SKM-1 (cell line): ENCODE results near the gene STAG3.
A peak's percentile ranks its signal among the peaks of the same experiment; 100 is the strongest.

ENCODE experiments used
- DNase-seq: peaks from one replicate; lab custom pipeline; 2025; ENCODE audit not compliant: unreplicated experiment; lab: John Stamatoyannopoulos, UW

Gene STAG3

GRCh38 chr7:100154651-100155491 is 22.8 kb upstream of the STAG3 start:
- DNase-seq = no peak

GRCh38 chr7:100155553-100156317 is 22.0 kb upstream of the STAG3 start:
- DNase-seq = no peak

DNA sequence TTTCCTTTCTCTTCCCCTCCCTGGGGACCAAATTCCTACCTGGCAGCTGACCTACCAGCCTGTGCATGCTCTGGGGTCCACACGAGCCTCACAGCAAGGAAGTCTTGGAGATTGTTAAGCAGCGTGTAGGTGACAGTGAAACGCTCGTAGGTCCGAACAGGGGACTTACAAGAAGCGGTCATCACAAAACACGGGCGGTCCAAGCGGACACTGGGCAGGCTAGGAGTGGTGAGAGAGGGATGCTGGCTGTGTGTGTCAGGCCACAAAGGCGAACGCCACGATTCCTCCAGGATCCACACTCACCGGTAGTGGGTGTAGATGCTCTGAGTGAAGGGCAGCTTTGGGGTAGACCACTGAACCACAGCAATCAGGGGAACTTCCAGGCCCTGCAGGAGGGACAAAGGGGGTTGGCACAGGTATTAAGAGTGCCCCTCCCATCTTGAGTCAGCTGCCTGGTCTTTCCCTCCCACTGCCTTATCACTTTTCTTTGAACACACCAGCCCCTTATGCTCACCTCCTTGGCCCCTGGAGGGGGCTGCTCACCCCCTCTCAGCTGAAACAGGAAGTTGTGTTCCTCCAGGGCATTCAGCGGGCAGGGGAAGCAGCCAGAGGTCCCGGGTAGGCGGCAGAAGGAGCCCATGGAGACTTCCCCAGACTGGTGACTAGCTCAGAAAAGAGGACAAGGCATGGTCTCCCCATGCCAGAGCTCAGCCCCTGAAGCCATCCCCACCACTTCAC is 21.2 kb upstream of the STAG3 start:
- DNase-seq = no peak

DNA sequence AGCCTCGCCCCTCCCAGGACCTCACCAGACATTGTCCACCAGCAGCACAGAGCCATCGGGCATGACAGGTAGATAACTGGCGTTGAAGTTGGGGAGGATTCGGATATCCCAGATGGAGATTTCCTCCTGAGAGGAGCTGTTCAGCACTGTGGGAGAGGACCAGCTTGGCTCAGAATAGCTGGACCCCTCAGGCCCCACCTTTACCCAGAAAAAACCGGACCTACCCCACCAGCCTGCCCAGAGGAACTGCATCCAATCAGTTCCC is 20.7 kb upstream of the STAG3 start:
- DNase-seq = no peak

- no peak for DNase-seq
Measured at GRCh38 chr7:100157334-100158228, 20.1 kb upstream of the STAG3 start.

DNA sequence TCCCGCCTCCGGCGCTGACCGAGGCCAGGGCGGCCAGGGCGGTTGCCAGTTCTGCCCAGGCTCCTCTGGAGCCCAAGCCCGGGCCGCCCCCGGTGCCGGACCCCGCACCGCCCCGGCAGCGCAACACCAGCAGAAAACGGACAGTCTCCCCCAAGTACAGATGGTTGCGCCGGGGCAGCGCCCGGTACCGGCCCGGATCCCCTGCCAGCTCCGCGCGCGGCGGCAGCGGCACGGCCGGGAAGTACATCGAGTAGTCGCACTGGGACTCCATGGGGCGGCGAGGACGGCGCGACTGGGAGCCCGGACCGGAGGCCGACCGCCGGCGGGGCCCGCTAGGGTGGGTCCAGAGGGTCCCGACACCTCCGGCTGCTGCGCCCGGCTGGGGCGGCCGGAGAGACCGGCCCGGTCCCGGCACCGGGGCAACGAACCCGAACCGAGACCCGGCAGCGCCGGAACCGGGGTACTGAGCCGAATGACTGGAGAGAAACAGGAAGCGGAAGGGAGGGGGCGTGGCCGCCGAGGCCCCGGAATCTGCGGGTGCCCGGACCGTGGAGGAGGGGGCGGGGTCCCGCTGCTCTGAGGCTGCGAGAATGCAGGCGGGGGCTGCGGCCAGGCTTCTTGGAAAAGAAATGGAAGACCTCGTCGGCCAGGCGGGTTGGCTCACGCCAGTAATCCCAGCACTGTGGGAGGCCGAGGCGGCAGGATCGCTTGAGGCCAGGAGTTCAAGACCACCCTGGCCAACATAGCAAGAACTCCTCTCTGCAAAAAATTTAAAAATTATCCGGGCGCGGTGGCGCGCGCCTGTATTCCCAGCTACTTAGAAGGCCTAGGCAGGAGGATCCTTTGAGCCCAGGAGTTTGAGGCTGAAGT is 19.3 kb upstream of the STAG3 start, which contains the start of gene TRAPPC14:
Gene TRAPPC14 (minus strand): TSS at position 495 of the 870 bp plus-strand sequence. CDS start 224 bp downstream, at position 271.
- DNase-seq = peak; percentile 71

DNA sequence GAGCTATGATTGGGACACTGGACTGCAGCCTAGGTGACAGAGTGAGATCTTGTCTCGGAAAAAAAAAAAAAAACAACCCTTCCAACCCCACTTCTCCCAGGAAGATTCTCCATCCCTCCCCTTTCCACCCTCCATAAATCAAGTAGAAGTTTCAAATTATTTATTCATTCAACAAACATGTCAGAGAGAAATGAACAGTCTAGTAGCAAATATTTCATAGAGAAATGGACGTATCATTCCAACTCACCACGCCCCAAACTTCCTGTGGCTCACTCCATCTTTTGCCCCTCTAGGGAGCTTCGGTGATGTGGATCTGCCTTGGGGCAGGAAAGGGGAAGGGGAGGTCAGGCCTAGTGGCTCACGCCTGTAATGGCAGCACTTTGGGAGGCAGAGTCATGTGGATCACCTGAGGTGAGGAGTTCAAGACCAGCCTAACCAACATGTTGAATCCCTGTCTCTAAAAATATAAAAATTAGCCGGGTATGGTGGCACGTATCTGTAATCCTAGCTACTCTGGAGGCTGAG is 18.6 kb upstream of the STAG3 start:
- no peak for DNase-seq

DNA sequence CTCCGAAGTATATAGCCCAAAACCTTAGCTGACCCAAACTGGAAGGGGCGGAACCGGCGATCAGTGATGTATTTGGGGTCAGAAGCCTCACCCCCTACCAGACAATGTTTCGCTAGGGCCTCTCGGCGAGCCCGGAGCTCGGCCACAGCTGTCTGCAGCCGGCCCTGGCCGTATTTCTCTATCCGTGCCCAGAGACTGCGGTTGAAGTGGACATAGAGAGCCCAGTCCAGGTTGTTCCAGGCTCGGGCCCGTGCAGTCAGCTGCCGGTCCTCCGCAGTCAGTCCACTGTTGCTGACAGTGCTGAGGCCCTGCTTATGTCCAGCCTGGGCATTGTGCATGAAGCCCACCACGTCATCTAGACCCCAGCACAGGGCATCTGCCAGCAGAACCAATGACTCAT is 17.7 kb upstream of the STAG3 start:
- no peak for DNase-seq

DNA sequence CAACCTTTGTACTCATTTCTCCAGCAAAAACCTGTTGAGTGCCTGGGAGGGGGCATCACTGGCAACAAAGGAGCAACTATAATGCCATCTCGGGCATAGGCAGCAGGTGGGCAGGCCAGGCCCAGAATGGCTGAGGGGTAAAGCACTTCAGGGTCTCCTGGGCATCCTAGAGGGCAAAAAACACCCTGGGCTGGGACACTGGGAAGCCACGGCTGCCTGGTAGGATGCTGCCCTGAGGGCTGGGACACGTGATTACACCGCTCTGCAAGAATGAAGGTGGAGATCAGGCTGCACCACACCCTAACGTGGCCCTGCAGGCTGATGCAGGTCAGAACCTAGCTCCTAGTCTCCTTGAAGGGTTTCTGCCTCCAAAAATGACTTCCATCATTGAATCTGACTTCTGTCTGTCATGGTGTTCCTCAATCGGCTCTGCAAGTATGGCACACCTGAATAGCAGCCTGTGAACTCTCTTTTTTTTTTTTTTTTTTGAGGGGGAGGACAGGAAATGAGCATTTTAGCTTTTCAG is 14.6 kb upstream of the STAG3 start:
- no peak for DNase-seq

DNA sequence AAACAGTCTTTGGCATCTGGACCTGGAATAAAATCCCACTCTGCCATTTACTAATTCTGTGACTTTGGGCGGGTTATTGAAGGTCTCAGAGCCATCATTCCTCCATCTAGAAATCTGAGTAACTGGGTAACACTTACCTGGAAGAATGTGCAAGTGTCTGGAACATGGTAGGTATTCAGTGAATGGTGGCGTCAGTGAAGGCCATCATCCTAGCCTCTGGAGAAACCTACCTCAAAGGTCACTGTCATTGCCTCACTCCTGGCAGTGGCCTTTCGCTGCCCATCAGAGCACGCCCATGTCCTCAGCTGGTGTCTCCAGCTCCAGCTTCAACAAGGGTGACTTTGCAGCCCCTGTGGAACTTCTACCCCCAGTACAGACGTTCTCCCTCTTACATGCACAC is 13.8 kb upstream of the STAG3 start:
- DNase-seq = no peak

GRCh38 chr7:100166317-100166940 is 11.3 kb upstream of the STAG3 start:
- no peak for DNase-seq

- no peak for DNase-seq
Measured at GRCh38 chr7:100166970-100167911, 10.5 kb upstream of the STAG3 start.

DNA sequence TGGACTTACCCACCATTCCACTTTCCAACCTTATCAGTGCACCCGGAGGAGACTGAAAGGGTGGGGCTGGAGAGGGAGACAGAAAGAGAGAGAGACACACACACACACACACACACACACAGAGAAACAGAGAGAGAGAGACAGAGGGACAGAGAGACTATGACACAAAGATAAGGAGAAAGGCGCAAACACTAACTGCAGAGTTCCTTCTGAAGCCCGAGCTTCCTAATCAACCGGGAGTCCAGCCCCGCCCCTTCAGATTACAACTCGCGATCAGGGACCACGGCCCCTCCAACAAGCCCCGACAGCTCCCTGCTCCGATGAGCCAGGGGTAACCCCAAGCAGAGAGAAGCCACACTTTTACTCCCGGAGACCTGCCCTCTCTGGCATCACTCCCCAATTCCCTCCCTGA is 9.8 kb upstream of the STAG3 start:
- no peak for DNase-seq

- no peak for DNase-seq
Measured at GRCh38 chr7:100169147-100169850, 8.4 kb upstream of the STAG3 start.

DNA sequence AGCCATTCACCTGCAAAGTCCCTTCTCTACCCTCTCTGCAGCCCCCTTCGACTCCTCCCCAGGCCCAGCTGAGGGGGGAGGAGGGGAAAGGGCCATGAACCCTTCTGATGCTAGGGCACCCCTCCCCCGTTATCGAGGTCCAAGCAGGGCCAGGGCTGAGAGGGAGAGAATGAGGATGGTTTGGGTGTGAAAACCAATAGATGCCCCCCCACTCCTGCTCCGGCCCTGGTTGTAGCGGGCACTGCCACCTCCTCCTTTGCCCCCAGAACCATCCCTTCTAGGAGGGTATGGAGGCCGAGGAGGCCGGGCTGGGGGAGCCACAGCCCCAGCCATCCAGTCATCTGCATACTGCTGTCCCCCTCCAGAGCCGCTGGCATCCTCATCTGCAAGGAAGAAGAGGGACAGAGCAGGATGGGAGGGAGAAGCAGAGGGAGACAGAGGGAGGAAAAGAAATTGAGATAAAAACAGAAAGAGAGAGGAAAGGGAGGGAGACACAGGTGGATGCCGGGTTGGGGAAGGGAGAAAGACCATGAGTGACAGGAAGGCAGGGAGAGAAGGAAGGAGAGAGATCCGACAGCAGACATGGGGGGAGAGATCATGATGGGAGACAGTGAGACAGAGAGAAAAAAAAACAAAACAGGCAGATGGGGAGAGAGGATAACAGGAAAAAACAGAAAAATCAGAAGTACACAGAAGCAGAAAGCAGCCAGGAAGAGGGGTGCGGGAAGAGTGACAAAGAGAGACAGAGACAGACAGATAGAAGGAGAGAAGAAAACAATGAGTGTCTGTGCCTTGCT is 7.4 kb upstream of the STAG3 start:
- no peak for DNase-seq

DNA sequence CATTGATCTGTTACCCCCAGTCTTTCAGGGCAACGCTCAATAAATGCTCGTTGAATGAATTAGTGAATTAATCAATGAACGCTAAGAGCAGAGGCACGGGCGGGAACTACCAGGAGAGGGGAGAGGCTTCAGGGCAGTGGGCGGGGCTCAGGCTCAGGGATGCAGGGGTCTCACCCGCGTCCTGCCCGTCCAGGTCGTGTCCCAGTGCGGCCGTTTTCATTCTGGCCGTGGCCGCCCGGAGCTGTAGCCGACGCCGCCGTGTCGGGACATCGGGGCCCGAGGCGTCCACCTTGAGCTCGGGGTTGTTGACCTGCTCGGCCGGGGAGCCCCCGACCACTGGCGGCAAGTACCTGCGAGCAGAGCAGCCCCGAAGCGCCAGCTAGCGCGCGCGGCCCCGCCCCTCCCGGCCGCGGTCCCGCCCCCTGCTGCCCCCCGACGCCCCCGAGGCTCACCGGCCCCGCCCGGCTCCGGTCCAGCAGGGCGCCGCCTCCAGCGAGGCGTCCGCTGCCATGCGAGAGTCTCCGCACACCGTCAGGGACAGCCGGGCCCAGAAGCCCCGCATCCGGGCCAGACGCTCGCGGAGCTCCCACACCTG is 6.5 kb upstream of the STAG3 start:
- no peak for DNase-seq
